DOHH2 (cell line): Measurements from ENCODE around the gene EXD3.

ENCODE experiments used
- H3F3A ChIP-seq: fragments of 200-600 bp; sonication (generic), shearing (Covaris generic); 2 replicates; pipeline ENCODE4 v1.6.0; 2016; ENCODE audit warnings: antibody characterized with exemption, mild to moderate bottlenecking; ENCODE audit not compliant: control insufficient read depth, insufficient read depth
- H3K27ac ChIP-seq: fragments of 200-600 bp; sonication (generic); 2 replicates; pipeline ENCODE4 v1.5.1; 2014; ENCODE audit warnings: low read depth, mild to moderate bottlenecking, low read length, moderate library complexity
- H3K27me3 ChIP-seq: fragments of 200-600 bp; sonication (generic); 2 replicates; pipeline ENCODE4 v1.6.1; 2014; ENCODE audit warnings: mild to moderate bottlenecking, low read length, mixed read lengths; ENCODE audit not compliant: control insufficient read depth
- H3K36me3 ChIP-seq: fragments of 200-600 bp; sonication (generic); 2 replicates; pipeline ENCODE4 v1.6.1; 2014; ENCODE audit warnings: mild to moderate bottlenecking, low read length, moderate library complexity, mixed read lengths; ENCODE audit not compliant: control insufficient read depth
- H3K4me1 ChIP-seq: fragments of 200-600 bp; sonication (generic); 2 replicates; pipeline ENCODE4 v1.6.1; 2014; ENCODE audit warnings: mild to moderate bottlenecking, low read length, mixed read lengths; ENCODE audit not compliant: control insufficient read depth
- H3K4me2 ChIP-seq: fragments of 200-600 bp; sonication (generic); 2 replicates; pipeline ENCODE4 v1.6.0; 2014; ENCODE audit warnings: mild to moderate bottlenecking, low read length, moderate library complexity
- H3K4me3 ChIP-seq: fragments of 200-600 bp; sonication (generic); 2 replicates; pipeline ENCODE4 v1.5.1; 2014; ENCODE audit warnings: mild to moderate bottlenecking, low read length, mixed read lengths
- H3K79me2 ChIP-seq: fragments of 200-600 bp; sonication (generic); 2 replicates; pipeline ENCODE4 v1.6.1; 2014; ENCODE audit warnings: mild to moderate bottlenecking, low read length, mixed read lengths; ENCODE audit not compliant: control insufficient read depth
- H3K9me2 ChIP-seq: fragments of 200-600 bp; sonication (generic); replicated peaks from 2 replicates; pipeline ENCODE4 v1.6.1; 2014; ENCODE audit warnings: mild to moderate bottlenecking, low read length, mixed read lengths; ENCODE audit not compliant: control insufficient read depth
- H3K9me3 ChIP-seq: fragments of 200-600 bp; sonication (generic); 2 replicates; pipeline ENCODE4 v1.6.1; 2014; ENCODE audit warnings: antibody characterized with exemption, low read length, mixed read lengths; ENCODE audit not compliant: control insufficient read depth, insufficient read depth
- H4K20me1 ChIP-seq: fragments of 200-600 bp; sonication (generic); 2 replicates; pipeline ENCODE4 v1.6.0; 2014; ENCODE audit warnings: low read depth, mild to moderate bottlenecking, antibody characterized with exemption, low read length, moderate library complexity; ENCODE audit not compliant: control insufficient read depth, insufficient read depth
- CTCF ChIP-seq: fragments of 200-600 bp; sonication (generic); IDR thresholded peaks from one replicate; pipeline ENCODE4 v1.5.1; 2014; ENCODE audit warnings: antibody characterized with exemption, mild to moderate bottlenecking, low read depth, low read length; ENCODE audit not compliant: poor library complexity, severe bottlenecking
- EZH2phosphoT487 ChIP-seq: fragments of 200-600 bp; sonication (generic); IDR thresholded peaks from 2 replicates; pipeline ENCODE4 v1.6.1; 2017; ENCODE audit warnings: borderline replicate concordance, mild to moderate bottlenecking, antibody characterized with exemption, low read length, moderate library complexity, mixed read lengths

Gene EXD3

GRCh38 chr9:137415451-137415850 is 7.5 kb downstream of the EXD3 start:
- Histone ChIP-seq H3K4me2 (no peak overlapping the region), H3K27me3 (no peaks in the 10 kb centered on the region), H3K4me1 (peaks cover 48% of the 10 kb centered on the region), H3K9me3 (no peaks in the 10 kb centered on the region), H3K4me3 (no peak overlapping the region), H3F3A (peaks cover 10% of the 10 kb centered on the region), H3K9me2 (no peaks in the 10 kb centered on the region), H3K36me3 (no peaks in the 10 kb centered on the region; the same call in 1 of the 2 replicates), H4K20me1 (no peaks in the 10 kb centered on the region), H3K79me2 (peaks cover 59% of the 10 kb centered on the region), H3K27ac (no peak overlapping the region)
- no peak for TF ChIP-seq EZH2phosphoT487
- no peak for TF ChIP-seq CTCF

GRCh38 chr9:137412431-137412830 is 10.5 kb downstream of the EXD3 start:
- Histone ChIP-seq H3K4me1 (peaks cover 58% of the 10 kb centered on the region), H3F3A (peaks cover 2% of the 10 kb centered on the region; the same call in 1 of the 2 replicates), H3K4me2 (peak overlapping the region; percentile 69), H3K27me3 (peaks cover 5% of the 10 kb centered on the region), H3K79me2 (peaks cover 42% of the 10 kb centered on the region), H4K20me1 (peaks cover 2% of the 10 kb centered on the region; the same call in 1 of the 2 replicates), H3K9me3 (no peaks in the 10 kb centered on the region), H3K36me3 (no peaks in the 10 kb centered on the region; the same call in 1 of the 2 replicates), H3K27ac (peak overlapping the region; percentile 76), H3K4me3 (peak overlapping the region; percentile 28), H3K9me2 (no peaks in the 10 kb centered on the region)
- TF ChIP-seq EZH2phosphoT487 (no peak), CTCF (no peak)

- peaks cover 36% of the 10 kb centered on the region for H3K79me2 ChIP-seq
- peak overlapping the region; percentile 76 for H3K27ac ChIP-seq
- H4K20me1 ChIP-seq, result peaks cover 4% of the 10 kb centered on the region; the same call in 1 of the 2 replicates
- no peaks in the 10 kb centered on the region for H3K9me2 ChIP-seq
- H3K36me3 ChIP-seq, result no peaks in the 10 kb centered on the region; the same call in 1 of the 2 replicates
- no peak for TF ChIP-seq EZH2phosphoT487
- peak overlapping the region; percentile 52 for H3K4me3 ChIP-seq
- peak overlapping the region; percentile 69 for H3K4me2 ChIP-seq
- H3F3A ChIP-seq, result peaks cover 2% of the 10 kb centered on the region; the same call in 1 of the 2 replicates
- peaks cover 62% of the 10 kb centered on the region for H3K4me1 ChIP-seq
- H3K9me3 ChIP-seq, result no peaks in the 10 kb centered on the region
- H3K27me3 ChIP-seq, result peaks cover 11% of the 10 kb centered on the region
These were observed 11.1 kb downstream of the EXD3 start for GRCh38 chr9:137411645-137412380.

- TF ChIP-seq EZH2phosphoT487 (no peak), CTCF (no peak)
- H3K27me3 ChIP-seq, result peaks cover 11% of the 10 kb centered on the region
- no peaks in the 10 kb centered on the region for H3K9me2 ChIP-seq
- peak overlapping the region; percentile 30 for H3K4me2 ChIP-seq
- H3K9me3 ChIP-seq, result no peaks in the 10 kb centered on the region
- H3K79me2 ChIP-seq, result peaks cover 30% of the 10 kb centered on the region
- peaks cover 2% of the 10 kb centered on the region; the same call in 1 of the 2 replicates for H3F3A ChIP-seq
- no peak overlapping the region for H3K27ac ChIP-seq
- peak overlapping the region; percentile 28; the same call in 1 of the 2 replicates for H3K4me3 ChIP-seq
- peaks cover 62% of the 10 kb centered on the region for H3K4me1 ChIP-seq
- H3K36me3 ChIP-seq, result no peaks in the 10 kb centered on the region; the same call in 1 of the 2 replicates
- peaks cover 4% of the 10 kb centered on the region; the same call in 1 of the 2 replicates for H4K20me1 ChIP-seq
These were observed 11.7 kb downstream of the EXD3 start for GRCh38 chr9:137411260-137411644.
